ENCODE results near the gene CEP131.

DNA sequence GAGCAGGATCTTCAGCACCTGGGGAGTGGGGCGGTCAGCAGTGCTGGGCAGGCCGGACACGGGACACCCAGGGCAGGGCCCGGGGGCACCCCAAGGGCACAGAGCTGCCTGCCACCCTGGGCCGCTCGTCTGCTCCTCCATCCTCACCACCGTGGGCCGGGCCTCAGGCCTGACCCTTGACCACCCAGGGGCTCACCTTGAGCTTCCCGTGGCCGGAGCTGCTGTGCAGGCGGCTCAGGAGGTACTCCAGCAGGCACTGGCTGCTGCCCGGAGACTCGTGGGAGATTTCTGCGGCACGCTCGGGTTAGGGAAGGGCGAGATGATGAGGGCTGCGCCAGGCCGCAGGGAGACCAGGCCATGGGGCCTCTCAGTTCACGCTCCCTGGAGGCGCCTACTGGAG is 14.0 kb upstream of the CEP131 start:
- TF ChIP-seq CTCF (IDR thresholded peaks at IDR 0.05) (no peak), EP300 (IDR thresholded peaks at IDR 0.05) (no peak), POLR2AphosphoS5 (IDR thresholded peaks at IDR 0.05) (no peak), POLR2A (IDR thresholded peaks at IDR 0.05) (no peak)

Measured in sigmoid colon (tissue), 4 donors.